HG03521 (cell line): ENCODE results near the gene ERVH48-1.
"Not testable (repeated sequence)": the region's sequence is repeated elsewhere in the genome, so short reads cannot be mapped to it uniquely, and the experiment has no call there.

ENCODE experiments used
- ATAC-seq: cut with Tn5 transposase; IDR thresholded peaks from one replicate; pipeline ENCODE4 v1.9.1; 2021; ENCODE audit warnings: mild to moderate bottlenecking, moderate library complexity; ENCODE audit not compliant: unreplicated experiment

Gene ERVH48-1

DNA sequence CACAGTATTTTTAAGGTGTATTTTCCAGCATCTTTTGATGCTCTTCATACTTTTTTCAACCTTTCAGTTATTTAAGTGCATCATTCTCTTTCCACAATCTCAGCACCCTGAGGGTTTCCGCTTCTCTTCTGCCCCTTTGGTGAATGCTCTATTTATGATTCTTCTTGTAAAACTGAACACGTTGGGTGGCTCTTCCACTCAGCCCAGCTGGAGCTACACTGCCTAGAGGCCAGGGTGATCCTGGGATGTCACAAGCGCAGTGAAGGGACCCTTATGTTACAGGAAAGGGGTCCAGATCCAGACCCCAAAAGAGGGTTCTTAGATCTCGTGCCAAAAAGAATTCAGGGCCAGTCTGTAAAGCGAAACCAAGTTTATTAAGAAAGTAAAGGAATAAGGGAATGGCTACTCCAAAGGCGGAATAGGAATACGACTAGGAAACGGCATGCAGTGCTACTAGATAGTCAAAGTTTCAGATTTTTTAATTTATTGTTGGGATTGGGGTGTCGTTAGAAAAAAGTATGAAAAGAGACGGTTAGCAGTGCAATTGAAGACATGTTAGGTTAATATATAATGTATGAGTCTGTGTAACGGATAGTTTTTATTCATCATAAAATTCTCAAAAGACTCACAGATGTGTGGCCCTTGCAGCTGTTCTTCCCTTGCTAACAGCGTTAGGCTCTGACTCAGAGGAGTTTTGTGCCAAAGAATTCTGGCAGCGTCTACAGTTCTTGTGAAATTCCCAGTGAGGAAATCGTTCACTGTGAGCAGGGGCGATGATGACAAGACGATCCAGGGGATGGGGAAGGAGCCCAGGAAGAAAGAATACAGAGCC, 14.4 kb upstream of the ERVH48-1 start:
- ATAC-seq, result no peak

DNA sequence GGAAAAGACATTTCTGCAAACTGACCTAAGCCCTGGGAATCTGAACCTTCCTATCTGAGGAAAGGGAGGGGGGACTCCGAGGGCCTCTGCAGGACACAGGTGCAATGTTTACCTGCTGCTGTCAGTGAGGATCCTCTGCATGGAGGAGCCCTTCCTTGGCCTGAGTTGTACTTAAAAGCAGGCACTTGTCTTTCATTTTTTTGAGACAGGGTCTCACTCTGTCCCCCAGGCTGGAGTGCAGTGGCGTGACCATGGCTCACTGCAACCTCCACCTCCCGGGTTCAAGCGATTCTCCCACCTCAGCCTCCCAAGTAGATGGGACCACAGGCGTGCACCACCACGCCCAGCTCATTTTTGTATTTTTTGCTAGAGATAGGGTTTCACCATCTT, 13.2 kb upstream of the ERVH48-1 start:
- ATAC-seq, result not testable (repeated sequence)

DNA sequence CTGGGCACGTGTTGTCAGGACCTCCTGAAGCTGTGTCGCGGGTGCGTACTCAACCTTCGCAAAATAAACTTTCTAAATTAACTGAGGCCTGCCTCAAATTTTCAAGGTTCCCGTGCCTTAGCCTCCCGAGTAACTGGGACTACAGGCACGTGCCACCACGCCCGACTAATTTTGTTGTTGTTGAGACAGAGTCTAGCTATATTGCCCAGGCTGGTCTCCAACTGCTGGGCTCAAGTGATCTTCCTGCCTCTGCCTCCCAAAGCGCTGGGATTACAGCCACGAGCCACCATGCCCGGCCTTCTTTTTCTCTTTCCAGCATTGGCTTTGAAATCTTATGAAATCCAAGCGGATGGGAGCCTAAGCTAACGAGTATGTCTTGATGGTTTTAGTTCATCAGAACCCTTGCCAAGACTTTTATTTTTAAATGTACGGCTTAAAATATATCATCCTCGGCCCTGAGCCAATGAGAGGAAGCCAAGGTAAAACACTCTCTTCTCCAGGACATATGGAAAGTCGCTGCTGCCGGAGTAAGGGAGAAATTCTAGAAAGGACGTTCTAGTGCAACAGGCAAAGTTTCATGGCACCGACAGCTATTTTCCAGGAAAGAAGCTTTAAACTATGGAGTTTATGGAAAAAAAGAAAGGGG, 12.7 kb upstream of the ERVH48-1 start:
- ATAC-seq, result no peak

DNA sequence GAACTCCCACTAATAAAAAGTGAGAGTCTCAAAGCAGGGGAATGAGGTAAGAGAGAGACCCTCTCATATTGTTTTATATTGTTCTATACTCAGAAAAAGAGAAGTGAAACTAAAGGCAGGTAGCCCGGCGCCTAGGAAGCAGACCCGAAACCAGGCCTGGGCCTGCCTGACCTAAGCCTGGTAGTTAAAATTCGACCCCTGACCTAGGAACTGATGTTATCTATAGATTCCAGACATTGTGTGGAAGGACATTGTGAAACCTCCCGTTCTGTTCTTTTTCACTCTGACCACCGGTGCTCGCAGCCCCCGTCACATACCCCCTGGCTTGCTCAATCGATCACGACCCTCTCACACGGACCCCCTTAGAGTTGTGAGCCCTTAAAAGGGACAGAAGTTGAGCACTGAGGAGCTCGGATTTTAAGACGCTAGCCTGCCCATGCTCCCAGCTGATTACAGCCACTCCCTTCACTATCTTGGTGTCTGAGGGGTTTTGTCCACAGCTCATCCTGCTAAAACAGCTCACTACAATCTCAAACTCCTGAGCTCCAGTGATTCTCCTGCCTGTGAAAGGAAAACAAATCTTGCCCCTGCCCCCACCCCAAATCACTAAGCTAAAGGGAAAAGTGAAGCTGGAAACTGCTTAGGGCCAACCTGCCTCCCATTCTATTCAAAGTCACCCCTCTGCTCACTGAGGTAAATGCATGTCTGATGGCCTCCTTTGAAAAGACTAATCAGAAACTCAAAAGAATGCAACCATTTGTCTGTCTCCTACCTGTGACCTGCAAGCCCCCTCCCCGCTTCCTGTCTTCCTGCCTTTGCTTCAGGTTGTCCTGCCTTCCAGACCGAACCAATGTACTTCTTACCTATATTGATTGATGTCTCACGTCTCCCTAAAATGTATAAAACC, 11.9 kb upstream of the ERVH48-1 start:
- ATAC-seq, result not testable (repeated sequence)

DNA sequence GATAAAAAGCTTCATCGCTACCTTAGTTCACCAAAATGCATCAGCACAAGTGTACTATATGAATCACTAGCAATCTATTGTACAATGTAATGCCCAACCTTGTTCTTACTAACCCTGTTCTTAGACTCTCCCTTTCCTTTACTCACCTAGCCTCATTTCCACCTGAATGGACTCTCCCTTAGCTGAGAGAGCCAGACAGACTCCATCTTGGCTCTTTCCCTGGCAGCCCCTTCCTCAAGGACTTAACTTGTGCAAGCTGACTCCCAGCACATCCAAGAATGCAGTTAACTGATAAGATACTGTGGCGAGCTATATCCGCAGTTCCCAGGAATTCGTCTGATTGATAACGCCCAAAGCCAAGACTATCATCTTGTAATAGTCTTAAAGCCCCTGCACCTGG, 10.9 kb upstream of the ERVH48-1 start:
- ATAC-seq, result not testable (repeated sequence)

DNA sequence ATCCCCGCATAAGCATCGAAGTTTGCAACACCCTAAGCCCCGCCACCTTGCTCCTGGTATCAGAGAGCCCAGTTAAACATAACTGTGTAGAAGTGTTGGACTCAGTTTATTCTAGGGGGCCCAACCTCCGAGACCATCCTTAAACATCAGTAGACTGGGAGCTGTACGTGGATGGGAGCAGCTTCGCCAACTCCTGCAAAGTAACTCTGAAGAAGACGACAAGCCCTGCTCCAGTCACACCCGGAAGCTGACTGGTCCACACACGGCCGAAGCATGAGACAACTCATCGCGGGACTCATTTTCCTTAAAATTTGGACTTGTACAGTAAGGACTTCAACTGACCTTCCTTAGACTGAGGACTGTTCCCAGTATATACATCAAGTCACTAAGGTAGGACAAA, 8.5 kb upstream of the ERVH48-1 start:
- ATAC-seq, result not testable (repeated sequence)

DNA sequence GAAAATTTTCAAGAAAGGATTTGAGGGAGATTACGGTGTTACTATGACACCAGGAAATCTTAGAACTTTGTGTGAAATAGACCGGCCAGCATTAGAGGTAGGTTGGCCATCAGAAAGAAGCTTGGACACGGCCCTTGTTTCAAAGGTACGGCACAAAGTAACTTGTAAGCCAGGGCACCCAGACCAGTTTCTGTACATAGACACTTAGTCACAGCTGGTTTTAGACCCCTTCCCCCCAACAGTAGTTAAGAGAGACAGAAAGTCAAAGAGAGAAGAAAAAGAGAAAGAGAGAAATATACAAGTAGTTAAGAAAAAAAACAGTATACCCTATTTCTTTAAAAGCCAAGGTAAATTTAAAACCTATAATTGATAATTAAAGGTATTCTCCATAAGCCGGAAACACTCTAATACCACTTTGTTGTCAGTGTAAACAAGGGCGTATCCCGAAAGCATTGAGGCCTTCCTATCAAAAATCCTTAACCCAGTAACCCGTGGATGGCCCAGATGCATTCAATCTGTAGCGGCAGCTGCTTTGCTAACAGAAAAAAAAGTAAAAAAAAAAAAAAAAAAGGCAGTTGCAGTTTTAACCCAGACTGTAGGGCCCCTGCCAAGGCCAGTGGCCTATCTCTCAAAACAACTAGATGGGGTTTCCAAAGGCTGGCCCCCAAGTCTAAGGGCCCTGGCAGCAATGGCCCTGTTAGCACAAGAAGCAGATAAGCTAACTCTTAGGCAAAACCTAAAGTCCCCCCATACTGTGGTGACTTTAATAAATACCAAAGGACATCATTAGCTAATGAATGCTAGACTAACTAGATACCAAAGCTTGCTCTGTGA, 7.9 kb upstream of the ERVH48-1 start:
- not testable (repeated sequence) for ATAC-seq

DNA sequence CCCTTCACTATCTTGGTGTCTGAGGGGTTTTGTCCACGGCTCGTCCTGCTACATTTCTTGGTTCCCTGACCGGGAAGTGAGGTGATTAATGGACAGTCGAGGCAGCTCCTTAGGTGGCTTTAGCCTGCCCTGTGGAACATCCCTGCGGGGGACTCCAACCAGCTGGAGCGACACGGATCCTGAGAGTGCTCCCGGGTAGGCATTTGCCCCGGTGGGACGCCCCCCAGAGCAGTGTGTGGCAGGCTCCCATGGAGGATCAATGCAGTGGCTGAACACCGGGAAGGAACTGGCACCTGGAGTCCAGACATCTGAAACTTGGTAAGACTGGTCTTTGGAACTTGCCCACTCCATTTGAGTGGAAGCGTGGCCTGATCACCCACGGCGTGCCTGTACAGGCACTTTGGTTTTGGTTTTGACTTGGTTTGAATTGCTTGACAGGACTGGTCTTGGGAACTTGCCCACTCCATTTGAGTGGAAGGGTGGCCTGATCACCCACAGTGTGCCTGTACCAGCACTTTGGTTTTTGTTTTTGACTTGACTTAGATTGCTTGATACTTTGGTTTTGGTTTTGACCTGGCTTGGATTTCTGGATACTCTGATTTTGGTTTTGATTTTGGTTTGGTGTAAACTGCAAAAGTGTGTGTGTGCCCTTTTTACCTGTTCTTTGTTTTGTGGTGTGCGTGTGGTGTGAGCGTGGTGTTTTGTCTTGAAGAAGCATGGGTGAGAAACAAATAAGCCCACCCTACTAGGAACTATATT, 7.1 kb upstream of the ERVH48-1 start:
- not testable (repeated sequence) for ATAC-seq

DNA sequence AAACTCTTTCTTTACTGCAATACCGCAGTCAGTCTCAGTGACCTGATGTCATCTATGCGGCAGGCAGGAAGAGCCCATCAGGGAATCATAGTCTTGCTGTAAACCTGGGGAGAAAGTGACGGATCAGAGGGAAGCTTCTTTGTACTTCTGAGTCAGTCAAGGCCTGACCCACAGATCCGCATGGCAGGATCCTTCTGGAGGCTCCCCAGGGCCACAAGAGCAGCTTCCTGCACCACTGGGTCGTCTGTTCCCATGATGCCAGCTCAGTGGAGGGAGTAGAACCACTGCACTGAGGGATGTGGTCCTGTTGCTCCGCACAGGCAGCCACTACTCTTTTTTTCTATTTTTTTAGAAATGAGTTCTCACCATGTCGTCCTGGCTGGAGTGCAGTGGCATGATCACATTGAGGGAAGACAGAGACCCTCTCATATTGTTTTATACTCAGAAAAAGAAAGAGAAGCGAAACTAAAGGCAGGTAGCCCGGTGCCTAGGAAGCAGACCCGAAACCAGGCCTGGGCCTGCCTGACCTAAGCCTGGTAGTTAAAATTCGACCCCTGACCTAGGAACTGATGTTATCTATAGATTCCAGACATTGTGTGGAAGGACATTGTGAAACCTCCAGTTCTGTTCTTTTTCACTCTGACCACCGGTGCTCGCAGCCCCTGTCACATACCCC, 6.3 kb upstream of the ERVH48-1 start:
- no peak for ATAC-seq

DNA sequence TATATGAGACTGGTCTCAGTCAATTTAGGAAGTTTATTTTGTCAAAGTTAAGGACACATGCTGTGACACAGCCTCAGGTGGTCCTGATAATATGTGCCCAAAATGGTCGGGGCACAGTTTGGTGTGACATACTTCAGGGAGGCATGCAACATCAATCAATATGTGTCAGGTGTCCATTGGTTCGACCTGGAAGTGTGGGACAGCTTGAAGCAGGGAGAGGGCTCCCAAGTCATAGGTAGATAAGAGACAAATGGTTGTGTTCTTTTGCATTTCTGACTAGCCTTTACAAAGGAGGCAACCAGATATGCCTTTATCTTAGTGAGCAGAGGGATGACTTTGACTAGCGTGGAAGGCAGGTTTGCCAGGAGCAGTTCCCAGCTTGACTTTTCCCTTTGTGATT, 4.5 kb upstream of the ERVH48-1 start:
- ATAC-seq, result no peak

DNA sequence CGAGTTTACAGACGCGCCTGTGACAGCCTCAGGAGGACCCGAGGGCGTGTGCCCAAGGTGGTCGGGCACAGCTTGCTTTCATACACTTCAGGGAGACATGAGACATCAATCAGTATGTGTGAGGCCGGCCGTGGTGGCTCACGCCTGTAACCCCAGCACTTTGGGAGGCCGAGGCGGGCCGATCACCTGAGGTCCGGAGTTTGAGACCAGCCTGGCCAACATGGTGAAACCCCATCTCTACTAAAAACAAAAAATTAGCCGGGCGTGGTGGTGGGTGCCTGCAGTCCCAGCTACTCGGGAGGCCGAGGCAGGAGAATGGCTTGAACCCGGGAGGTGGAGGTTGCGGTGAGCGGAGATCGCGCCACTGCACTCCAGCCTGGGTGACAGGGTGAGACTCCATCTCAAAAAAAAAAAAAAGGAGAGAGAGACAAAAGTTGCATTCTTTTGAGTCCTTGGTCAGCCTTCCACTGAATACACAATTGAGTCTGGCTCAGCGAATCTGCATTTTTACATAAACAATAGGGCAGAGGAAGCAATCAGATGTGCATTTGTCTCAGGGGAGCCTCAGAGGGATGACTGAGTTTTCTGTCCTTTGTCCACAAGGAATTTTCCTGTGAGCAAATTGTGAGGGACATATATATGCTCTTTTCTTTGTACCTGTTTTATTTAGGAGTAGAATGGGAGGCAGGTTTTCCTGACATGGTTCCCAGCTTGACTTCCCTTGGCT, 2.2 kb upstream of the ERVH48-1 start:
- ATAC-seq, result not testable (repeated sequence)

DNA sequence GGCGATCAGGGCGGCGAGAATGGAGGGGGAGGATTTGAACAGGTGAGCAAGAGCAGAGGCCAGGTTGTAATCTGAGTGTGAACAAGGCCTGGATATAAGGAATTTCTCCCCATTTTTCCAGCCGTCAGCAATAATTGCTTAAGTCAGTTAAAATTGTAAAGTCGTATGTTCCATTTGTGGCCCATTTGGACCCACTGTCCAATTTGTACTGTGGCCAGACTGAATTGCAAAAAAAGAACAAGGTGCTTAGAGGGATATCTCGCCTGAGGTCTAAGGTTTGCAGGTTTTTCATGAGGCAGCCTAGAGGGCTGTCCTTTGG, 1.0 kb downstream of the ERVH48-1 start:
- ATAC-seq, result no peak

DNA sequence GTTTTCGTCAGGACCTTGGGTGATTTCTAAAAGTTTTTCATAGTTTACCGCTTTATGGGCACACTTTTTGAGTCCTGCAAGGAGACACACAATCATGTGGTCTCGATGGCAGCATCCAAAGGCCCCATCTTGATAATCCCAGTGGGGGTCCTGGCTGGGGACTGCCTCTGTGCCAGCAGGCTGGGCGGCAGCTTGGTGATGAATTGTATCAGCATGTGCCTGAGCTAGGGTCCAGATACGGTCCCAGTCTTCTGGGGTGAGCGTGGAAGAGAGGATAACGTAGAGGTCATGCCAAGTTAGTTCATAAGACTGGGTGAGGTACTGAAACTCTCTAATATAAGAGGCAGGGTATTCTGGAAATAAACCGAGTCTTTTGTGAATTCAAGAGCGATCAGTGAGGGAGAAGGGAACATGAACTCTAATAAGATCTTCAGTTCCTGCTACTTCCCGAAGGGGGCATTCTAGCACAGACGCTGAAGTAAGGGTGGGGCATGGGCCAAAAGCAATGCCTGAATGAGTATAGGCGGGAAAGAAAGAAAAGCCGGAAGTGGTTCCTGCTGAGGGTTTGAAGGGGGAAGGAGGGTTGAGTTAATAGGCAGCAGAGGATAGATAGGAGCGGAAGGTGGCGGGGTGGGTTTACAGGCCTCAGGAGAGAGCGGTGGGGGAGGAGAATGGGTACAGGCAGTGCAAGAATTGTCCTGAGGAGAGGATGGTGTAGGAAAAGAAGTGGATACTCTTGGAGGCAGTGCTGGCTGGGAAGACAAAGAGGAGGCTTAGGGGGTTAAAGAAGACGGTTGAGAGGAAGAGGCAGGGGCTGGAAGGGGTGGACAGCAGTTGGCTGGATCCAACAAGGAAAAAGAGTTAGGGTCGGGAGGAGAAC, 1.6 kb downstream of the ERVH48-1 start:
- peak; percentile 45 for ATAC-seq

DNA sequence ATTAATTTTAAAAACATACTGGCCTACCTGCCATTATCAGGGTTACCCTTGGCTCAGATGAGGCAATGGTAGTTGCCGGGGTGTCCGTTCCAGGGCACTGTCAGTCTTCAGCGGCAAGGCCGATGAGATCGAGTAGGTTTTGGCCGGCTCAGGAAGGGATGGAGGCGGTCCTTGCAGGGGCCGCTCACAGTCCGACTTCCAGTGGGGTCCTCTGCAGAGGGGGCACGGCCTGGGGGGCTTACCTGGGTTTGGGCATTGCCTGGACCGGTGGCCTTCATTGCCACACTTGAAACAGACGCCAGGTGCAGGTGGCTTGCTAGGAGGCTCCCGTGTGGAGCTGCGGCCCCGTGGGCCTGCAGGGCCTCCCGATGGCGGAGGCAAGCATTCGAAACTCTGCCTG, 2.5 kb downstream of the ERVH48-1 start:
- ATAC-seq, result no peak

DNA sequence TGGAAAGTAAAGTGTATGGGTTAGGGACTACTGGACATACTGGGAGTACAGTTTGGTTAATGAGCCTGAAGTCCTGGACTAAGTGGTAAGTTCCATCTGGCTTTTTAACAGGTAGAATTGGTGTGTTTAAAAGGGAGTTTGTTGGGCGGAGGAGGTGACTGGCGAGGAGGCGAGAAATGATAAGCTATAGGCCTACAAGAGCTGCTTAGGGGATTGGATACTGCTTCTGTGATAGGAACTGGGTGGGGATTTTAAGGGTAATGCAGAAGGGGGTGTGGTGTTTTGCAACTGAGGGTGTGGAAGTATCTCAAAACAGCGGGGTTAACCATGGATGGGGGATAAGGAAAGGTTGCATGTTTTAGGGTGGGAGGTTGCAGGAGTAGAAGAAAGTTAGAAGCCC, 3.5 kb downstream of the ERVH48-1 start:
- ATAC-seq, result no peak

DNA sequence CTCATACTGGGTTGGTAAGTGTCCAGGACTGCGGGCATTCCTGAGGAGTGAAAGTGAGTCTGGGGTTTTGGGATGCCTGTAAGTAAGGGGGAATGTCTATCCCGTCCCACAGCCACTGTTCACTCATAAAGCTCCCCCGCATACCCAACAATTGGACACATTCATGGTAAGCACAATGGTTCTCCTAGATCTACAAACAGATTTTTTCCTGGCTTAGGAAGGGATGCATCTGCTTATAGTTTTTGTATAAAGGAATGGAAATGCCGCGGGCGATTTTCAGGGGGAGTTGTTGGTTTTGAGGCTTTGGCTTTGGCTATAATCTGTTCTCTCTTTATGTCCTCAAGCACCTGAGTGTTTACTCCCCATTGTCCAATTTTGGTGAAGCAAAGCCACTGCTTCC, 7.1 kb downstream of the ERVH48-1 start:
- ATAC-seq, result no peak

DNA sequence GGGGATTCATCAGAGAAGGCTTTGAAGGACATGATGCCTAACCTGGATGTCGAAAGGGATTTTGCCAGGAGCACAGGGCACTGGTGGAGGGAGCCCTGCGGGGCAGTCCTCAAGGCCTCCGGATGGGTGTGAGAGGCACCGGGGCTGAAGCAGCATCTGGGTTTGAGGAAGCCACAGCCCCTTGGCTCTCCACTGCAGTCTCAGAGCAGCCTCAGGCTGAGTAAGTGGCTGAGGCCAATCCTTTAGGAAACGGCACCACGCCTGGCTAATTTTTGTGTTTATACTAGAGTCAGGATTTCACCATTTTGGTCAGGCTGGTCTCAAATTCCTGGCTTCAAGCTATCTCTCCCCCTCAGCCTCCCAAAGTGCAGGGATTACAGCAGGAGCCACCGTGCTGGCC, 12.0 kb downstream of the ERVH48-1 start:
- no peak for ATAC-seq

DNA sequence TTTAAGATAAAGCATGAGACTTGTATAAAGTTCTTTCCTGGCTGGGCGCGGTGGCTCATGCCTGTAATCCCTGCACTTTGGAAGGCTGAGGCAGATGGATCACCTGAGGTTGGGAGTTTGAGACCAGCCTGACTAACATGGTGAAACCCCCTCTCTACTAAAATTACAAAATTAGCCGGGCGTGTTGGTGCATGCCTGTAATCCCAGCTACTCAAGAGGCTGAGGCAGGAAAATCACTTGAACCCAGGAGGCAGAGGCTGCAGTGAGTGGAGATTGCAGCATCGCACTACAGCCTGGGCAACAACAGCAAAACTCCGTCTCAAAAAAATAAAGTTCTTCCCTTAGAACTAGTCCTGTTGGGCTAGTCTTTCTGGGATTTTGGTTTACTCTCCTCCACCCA, 13.5 kb downstream of the ERVH48-1 start:
- ATAC-seq, result not testable (repeated sequence)
